HUES6 (cell line): ENCODE results near the gene BSN.

Source experiments
- H3K27ac ChIP-seq: 2 replicates; pipeline ENCODE4 v1.7.0; 2013; ENCODE audit warnings: low read depth, mild to moderate bottlenecking, low read length, inconsistent platforms
- H3K27me3 ChIP-seq: 2 replicates; pipeline ENCODE4 v1.6.1; 2013; ENCODE audit warnings: low read length; ENCODE audit not compliant: control insufficient read depth, insufficient read depth
- H3K36me3 ChIP-seq: 2 replicates; pipeline ENCODE4 v1.6.1; 2013; ENCODE audit warnings: low read length; ENCODE audit not compliant: control insufficient read depth, insufficient read depth
- H3K4me1 ChIP-seq: 2 replicates; pipeline ENCODE4 v1.6.1; 2013; ENCODE audit warnings: low read length; ENCODE audit not compliant: control insufficient read depth, insufficient read depth
- H3K4me3 ChIP-seq: 2 replicates; pipeline ENCODE4 v1.5.1; 2013; ENCODE audit warnings: low read depth, low read length
- H3K9ac ChIP-seq: one replicate; pipeline ENCODE4 v1.6.1; 2013; ENCODE audit warnings: mild to moderate bottlenecking, low read length
- H3K9me3 ChIP-seq: 2 replicates; pipeline ENCODE4 v1.6.1; 2013; ENCODE audit warnings: low read depth, low read length; ENCODE audit not compliant: control insufficient read depth, insufficient read depth

BSN gene

GRCh38 chr3:49649576-49649975 is 95.3 kb downstream of the BSN start:
- Histone ChIP-seq H3K9ac (no peak overlapping the region), H3K27ac (no peak overlapping the region), H3K4me3 (no peak overlapping the region), H3K27me3 (no peaks in the 10 kb centered on the region), H3K4me1 (peaks cover 9% of the 10 kb centered on the region; the same call in 1 of the 2 replicates), H3K36me3 (no peaks in the 10 kb centered on the region), H3K9me3 (no peaks in the 10 kb centered on the region)

DNA sequence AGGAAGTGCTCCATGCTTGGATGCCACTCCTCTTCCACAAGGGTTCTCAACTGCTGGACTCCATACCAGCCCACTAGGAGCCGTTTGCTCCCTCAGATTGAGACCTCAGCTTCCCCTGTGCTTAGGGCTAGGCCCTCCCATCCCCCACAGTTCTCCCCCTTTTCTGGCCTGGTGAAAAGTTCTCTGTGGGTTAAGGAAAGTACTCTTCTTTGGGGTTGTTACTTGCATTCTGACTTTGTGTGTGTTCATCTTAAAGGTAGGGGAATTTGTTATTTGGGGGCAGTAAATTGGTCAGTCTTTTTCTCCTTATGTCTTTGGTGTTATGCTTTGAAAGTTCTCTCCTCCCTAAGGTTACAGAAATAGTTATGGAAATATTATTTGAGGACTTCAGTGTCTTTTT is 95.9 kb downstream of the BSN start:
- H3K9ac ChIP-seq, result no peak overlapping the region
- H3K27ac ChIP-seq, result no peak overlapping the region
- no peaks in the 10 kb centered on the region for H3K27me3 ChIP-seq
- H3K9me3 ChIP-seq, result no peaks in the 10 kb centered on the region
- H3K36me3 ChIP-seq, result no peaks in the 10 kb centered on the region
- no peak overlapping the region for H3K4me3 ChIP-seq
- peaks cover 9% of the 10 kb centered on the region; the same call in 1 of the 2 replicates for H3K4me1 ChIP-seq

GRCh38 chr3:49650637-49651036 is 96.4 kb downstream of the BSN start:
- H3K36me3 ChIP-seq, result no peaks in the 10 kb centered on the region
- H3K4me1 ChIP-seq, result peaks cover 9% of the 10 kb centered on the region; the same call in 1 of the 2 replicates
- no peaks in the 10 kb centered on the region for H3K9me3 ChIP-seq
- no peak overlapping the region for H3K27ac ChIP-seq
- H3K9ac ChIP-seq, result no peak overlapping the region
- no peak overlapping the region for H3K4me3 ChIP-seq
- H3K27me3 ChIP-seq, result no peaks in the 10 kb centered on the region

DNA sequence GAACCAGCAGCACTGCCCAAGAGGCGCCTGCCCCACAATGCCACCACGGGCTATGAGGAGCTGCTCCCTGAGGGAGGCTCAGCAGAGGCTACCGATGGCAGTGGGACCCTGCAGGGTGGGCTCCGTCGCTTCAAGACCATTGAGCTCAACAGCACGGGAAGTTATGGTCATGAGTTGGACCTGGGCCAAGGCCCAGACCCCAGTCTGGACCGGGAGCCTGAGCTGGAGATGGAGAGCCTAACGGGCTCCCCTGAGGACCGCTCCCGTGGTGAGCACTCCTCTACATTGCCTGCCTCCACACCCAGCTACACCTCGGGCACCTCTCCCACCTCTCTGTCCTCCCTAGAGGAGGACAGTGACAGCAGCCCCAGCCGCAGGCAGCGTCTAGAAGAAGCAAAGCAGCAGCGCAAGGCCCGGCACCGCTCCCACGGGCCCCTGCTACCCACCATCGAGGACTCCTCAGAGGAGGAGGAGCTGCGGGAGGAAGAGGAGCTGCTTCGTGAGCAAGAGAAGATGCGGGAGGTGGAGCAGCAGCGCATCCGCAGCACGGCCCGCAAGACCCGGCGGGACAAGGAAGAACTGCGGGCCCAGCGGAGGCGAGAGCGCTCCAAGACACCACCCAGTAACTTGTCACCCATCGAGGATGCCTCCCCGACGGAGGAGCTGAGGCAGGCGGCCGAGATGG is 98.1 kb downstream of the BSN start:
- no peak overlapping the region for H3K27ac ChIP-seq
- H3K9ac ChIP-seq, result no peak overlapping the region
- H3K4me1 ChIP-seq, result peaks cover 9% of the 10 kb centered on the region; the same call in 1 of the 2 replicates
- no peak overlapping the region for H3K4me3 ChIP-seq
- H3K27me3 ChIP-seq, result no peaks in the 10 kb centered on the region
- no peaks in the 10 kb centered on the region for H3K36me3 ChIP-seq
- H3K9me3 ChIP-seq, result no peaks in the 10 kb centered on the region

- Histone ChIP-seq H3K36me3 (no peaks in the 10 kb centered on the region), H3K9me3 (no peaks in the 10 kb centered on the region), H3K9ac (no peak overlapping the region), H3K4me1 (peaks cover 6% of the 10 kb centered on the region; the same call in 1 of the 2 replicates), H3K27ac (no peak overlapping the region), H3K27me3 (no peaks in the 10 kb centered on the region), H3K4me3 (no peak overlapping the region)
These were observed 98.7 kb downstream of the BSN start for GRCh38 chr3:49652903-49653415.

DNA sequence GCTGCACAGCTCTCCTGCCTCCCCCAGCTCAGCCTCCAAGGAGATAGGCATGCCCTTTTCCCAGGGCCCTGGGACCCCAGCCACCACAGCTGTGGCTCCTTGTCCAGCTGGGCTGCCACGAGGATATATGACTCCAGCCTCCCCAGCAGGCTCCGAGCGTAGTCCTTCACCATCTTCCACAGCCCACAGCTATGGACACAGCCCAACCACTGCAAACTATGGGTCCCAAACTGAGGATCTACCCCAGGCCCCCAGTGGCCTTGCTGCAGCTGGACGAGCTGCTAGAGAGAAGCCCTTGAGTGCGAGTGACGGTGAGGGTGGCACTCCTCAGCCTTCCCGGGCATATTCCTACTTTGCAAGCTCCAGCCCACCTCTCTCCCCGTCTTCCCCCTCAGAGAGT is 99.3 kb downstream of the BSN start:
- Histone ChIP-seq H3K4me1 (peaks cover 5% of the 10 kb centered on the region; the same call in 1 of the 2 replicates), H3K36me3 (no peaks in the 10 kb centered on the region), H3K4me3 (no peak overlapping the region), H3K27ac (no peak overlapping the region), H3K27me3 (no peaks in the 10 kb centered on the region), H3K9ac (no peak overlapping the region), H3K9me3 (no peaks in the 10 kb centered on the region)

DNA sequence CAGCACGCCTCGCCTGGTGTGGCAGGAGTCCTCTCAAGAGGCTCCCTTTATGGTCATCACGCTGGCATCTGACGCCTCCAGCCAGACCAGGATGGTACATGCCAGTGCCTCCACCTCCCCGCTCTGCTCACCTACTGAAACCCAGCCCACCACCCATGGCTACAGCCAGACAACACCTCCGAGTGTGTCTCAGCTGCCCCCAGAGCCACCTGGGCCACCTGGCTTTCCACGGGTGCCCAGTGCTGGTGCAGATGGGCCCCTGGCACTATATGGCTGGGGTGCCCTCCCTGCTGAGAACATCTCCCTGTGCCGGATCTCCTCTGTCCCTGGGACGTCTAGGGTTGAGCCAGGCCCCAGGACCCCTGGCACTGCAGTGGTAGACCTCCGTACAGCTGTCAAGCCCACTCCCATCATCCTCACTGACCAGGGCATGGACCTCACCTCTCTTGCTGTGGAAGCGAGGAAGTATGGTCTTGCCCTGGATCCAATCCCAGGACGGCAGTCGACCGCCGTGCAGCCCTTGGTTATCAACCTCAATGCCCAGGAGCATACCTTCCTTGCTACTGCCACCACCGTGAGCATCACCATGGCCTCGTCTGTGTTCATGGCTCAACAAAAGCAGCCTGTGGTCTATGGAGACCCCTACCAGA is 100.0 kb downstream of the BSN start:
- Histone ChIP-seq H3K27me3 (no peaks in the 10 kb centered on the region), H3K9me3 (no peaks in the 10 kb centered on the region), H3K9ac (no peak overlapping the region), H3K4me1 (peaks cover 5% of the 10 kb centered on the region; the same call in 1 of the 2 replicates), H3K4me3 (no peak overlapping the region), H3K27ac (no peak overlapping the region), H3K36me3 (no peaks in the 10 kb centered on the region)

DNA sequence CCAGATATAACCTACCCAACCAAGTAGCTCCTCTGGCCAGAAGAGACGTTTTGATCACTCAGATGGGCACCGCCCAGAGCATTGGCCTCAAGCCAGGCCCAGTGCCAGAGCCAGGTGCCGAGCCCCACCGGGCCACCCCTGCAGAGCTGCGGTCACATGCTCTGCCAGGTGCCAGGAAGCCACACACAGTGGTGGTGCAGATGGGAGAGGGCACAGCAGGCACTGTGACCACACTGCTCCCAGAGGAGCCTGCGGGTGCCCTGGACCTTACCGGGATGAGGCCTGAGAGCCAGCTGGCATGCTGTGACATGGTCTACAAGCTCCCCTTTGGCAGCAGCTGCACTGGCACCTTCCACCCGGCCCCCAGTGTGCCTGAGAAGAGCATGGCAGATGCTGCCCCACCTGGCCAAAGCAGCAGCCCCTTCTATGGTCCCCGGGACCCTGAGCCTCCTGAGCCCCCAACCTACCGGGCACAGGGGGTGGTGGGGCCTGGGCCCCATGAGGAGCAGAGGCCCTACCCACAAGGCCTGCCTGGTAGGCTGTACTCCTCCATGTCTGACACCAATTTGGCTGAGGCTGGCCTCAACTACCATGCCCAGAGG is 100.8 kb downstream of the BSN start:
- H3K27me3 ChIP-seq, result no peaks in the 10 kb centered on the region
- H3K9me3 ChIP-seq, result no peaks in the 10 kb centered on the region
- no peak overlapping the region for H3K27ac ChIP-seq
- no peak overlapping the region for H3K9ac ChIP-seq
- no peaks in the 10 kb centered on the region; the same call in 1 of the 2 replicates for H3K4me1 ChIP-seq
- no peak overlapping the region for H3K4me3 ChIP-seq
- no peaks in the 10 kb centered on the region for H3K36me3 ChIP-seq

GRCh38 chr3:49655731-49656285 is 101.5 kb downstream of the BSN start:
- Histone ChIP-seq H3K27me3 (no peaks in the 10 kb centered on the region), H3K9ac (no peak overlapping the region), H3K27ac (no peak overlapping the region), H3K4me1 (no peaks in the 10 kb centered on the region; the same call in 1 of the 2 replicates), H3K9me3 (no peaks in the 10 kb centered on the region), H3K4me3 (no peak overlapping the region), H3K36me3 (no peaks in the 10 kb centered on the region)

- Histone ChIP-seq H3K9ac (no peak overlapping the region), H3K27ac (no peak overlapping the region), H3K4me3 (no peak overlapping the region), H3K27me3 (no peaks in the 10 kb centered on the region), H3K9me3 (no peaks in the 10 kb centered on the region), H3K4me1 (no peaks in the 10 kb centered on the region), H3K36me3 (no peaks in the 10 kb centered on the region)
These were observed 102.3 kb downstream of the BSN start for GRCh38 chr3:49656541-49657112.
